Inflammatory macrophage (primary cell): Measurements from ENCODE around the gene PRMT2.
"Not testable (repeated sequence)": the region's sequence is repeated elsewhere in the genome, so short reads cannot be mapped to it uniquely, and the experiment has no call there.

ENCODE experiments used
- DNase-seq, 2 donors: peaks; one replicate each; pipeline ENCODE4 v3.0.0-alpha.2; 2020 to 2022

Gene PRMT2

GRCh38 chr21:46617267-46618051 lies 18.0 kb upstream of the PRMT2 start:
- peak in 1 of 2 donors; percentile 9 for DNase-seq

GRCh38 chr21:46618738-46619379 lies 16.6 kb upstream of the PRMT2 start:
- DNase-seq, result peak in 1 of 2 donors; percentile 59

GRCh38 chr21:46619846-46620245 lies 15.6 kb upstream of the PRMT2 start:
- no peak for DNase-seq

- no peak for DNase-seq
These were observed 14.6 kb upstream of the PRMT2 start for GRCh38 chr21:46620846-46621245.

GRCh38 chr21:46621457-46622182 lies 13.9 kb upstream of the PRMT2 start:
- DNase-seq, result peak; percentile 7 to 19

GRCh38 chr21:46622226-46622625 lies 13.2 kb upstream of the PRMT2 start:
- peak; percentile 85 to 88 for DNase-seq

- no peak for DNase-seq
These were observed 11.4 kb upstream of the PRMT2 start for GRCh38 chr21:46624050-46624449.

GRCh38 chr21:46625759-46626158 lies 9.7 kb upstream of the PRMT2 start:
- no peak for DNase-seq

GRCh38 chr21:46626536-46626935 lies 8.9 kb upstream of the PRMT2 start:
- no peak for DNase-seq

GRCh38 chr21:46626975-46627501 lies 8.4 kb upstream of the PRMT2 start:
- DNase-seq, result peak; percentile 63 to 79

GRCh38 chr21:46627726-46628125 lies 7.7 kb upstream of the PRMT2 start:
- DNase-seq, result no peak

GRCh38 chr21:46628868-46629267 lies 6.6 kb upstream of the PRMT2 start:
- no peak for DNase-seq

GRCh38 chr21:46630915-46631314 lies 4.6 kb upstream of the PRMT2 start:
- DNase-seq, result not testable (repeated sequence)

- no peak for DNase-seq
These were observed 1.9 kb upstream of the PRMT2 start for GRCh38 chr21:46633566-46633965.

GRCh38 chr21:46634427-46634826 lies 1.0 kb upstream of the PRMT2 start:
- DNase-seq, result no peak

- peak; percentile 76 to 78 for DNase-seq
These were observed 529 bp upstream of the PRMT2 start for GRCh38 chr21:46634966-46635323.

- no peak for DNase-seq
These were observed 673 bp downstream of the PRMT2 start for GRCh38 chr21:46636181-46636512.

GRCh38 chr21:46636550-46637285 lies 1.2 kb downstream of the PRMT2 start:
- DNase-seq, result no peak

GRCh38 chr21:46637952-46638746 lies 2.7 kb downstream of the PRMT2 start:
- DNase-seq, result peak; percentile 4 to 11

GRCh38 chr21:46639489-46640386 lies 4.3 kb downstream of the PRMT2 start:
- peak in 1 of 2 donors; percentile 45 for DNase-seq

GRCh38 chr21:46641656-46642055 lies 6.2 kb downstream of the PRMT2 start:
- DNase-seq, result no peak
